Endothelial cell of umbilical vein (primary cell): ENCODE measurements around the gene IFIT3.

Experiments used
- CTCF ChIP-seq, 2 donors: IDR thresholded peaks; 1 replicate in 1 of 2; 2 replicates in 1 of 2; pipeline ENCODE4 v1.5.1; 2011; ENCODE audit warnings: low read length in 2 of 2, mild to moderate bottlenecking in 2 of 2, moderate library complexity in 2 of 2, control low read depth in 1 of 2, inconsistent platforms in 1 of 2, low read depth in 1 of 2; ENCODE audit not compliant: insufficient read depth in 1 of 2; ENCODE audit errors: extremely low read depth in 1 of 2
- EZH2 ChIP-seq: IDR thresholded peaks from 2 replicates; pipeline ENCODE4 v1.6.1; 2012; ENCODE audit warnings: borderline replicate concordance, low read depth, mild to moderate bottlenecking, moderate library complexity, low read length, inconsistent platforms; ENCODE audit not compliant: severe bottlenecking
- GATA2 ChIP-seq: IDR thresholded peaks from 2 replicates; pipeline ENCODE4 v1.7.0; 2011; ENCODE audit warnings: low read depth, mild to moderate bottlenecking, moderate library complexity, mixed read lengths, low read length; ENCODE audit not compliant: insufficient read length, insufficient read depth
- JUN ChIP-seq: IDR thresholded peaks from 2 replicates; pipeline ENCODE4 v1.6.1; 2011; ENCODE audit warnings: borderline replicate concordance, low read depth; ENCODE audit not compliant: insufficient read length, insufficient read depth
- POLR2A ChIP-seq: IDR thresholded peaks from 2 replicates; pipeline ENCODE4 v1.6.1; 2012; ENCODE audit warnings: low read depth, mild to moderate bottlenecking, control low read depth, low read length
- POLR2AphosphoS5 ChIP-seq: IDR thresholded peaks from 2 replicates; pipeline ENCODE4 v1.6.1; 2012; ENCODE audit warnings: low read depth, mild to moderate bottlenecking, control low read depth, low read length, moderate library complexity; ENCODE audit not compliant: insufficient read depth
- TF ChIP-seq, protein P1 (sequence below): IDR thresholded peaks from 2 replicates; pipeline ENCODE4 v1.6.1; 2011; ENCODE audit not compliant: insufficient read depth, insufficient read length

DNA sequence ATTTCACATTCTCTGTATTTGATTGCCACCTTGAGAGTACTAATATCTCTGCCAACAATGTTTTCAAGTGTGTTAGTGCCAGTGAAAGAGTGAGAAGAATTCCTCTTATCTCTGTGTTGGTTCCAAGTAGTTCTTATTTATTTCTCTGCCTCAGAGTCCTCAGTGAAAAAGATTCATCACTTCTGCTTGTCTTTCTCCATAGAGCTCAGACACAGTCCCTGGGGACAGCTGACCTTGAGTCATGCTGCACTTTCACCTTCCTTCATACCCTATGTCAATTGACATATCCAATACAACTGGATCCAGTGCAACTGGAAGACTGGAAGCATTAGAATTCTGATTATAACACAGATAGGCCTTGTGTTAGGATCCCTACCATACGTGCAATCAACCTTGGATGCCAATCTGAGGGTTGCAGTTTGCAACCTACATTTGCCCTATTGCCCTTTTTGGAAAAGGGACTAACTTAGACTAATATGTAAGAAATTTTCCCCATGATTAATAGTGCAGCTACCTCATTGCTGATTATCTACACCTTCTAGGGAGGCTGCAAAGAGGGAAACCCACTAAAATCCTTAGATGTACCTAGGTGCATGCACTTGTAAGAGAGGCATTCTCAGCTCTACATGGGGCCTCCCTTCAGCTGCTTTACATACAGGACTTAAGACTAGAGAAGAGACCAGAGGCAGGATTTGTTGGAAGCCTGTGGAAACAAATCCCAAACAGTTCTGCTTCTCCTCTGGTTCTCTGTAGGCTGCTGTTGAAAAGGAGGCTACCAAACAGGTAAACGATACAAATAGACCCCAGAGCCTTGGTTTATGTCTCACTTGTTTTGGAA, 17.5 kb upstream of the IFIT3 start:
- no peak for TF ChIP-seq POLR2AphosphoS5
- no peak for TF ChIP-seq CTCF (IDR thresholded peaks at IDR 0.05; ENCODE audit: extremely low read depth in 1 of 2, insufficient read depth in 1 of 2, low read depth in 1 of 2, low read length in 2 of 2)
- no peak for TF ChIP-seq POLR2A
- no peak for TF ChIP-seq JUN
- TF ChIP-seq EZH2, result no peak
- TF ChIP-seq GATA2, result no peak
- TF ChIP-seq, protein P1, sequence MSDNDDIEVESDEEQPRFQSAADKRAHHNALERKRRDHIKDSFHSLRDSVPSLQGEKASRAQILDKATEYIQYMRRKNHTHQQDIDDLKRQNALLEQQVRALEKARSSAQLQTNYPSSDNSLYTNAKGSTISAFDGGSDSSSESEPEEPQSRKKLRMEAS, result no peak
